ENCODE data around the gene ADGRV1.
"Not testable (repeated sequence)": the region's sequence is repeated elsewhere in the genome, so short reads cannot be mapped to it uniquely, and the experiment has no call there.

ADGRV1 gene

GRCh38 chr5:91042936-91043255 is 484.3 kb downstream of the ADGRV1 start:
- no peak for DNase-seq

GRCh38 chr5:91048073-91048472 is 489.5 kb downstream of the ADGRV1 start:
- DNase-seq = no peak

GRCh38 chr5:91049112-91049511 is 490.5 kb downstream of the ADGRV1 start:
- DNase-seq = no peak

- DNase-seq = no peak
Measured at GRCh38 chr5:91049800-91050199, 491.2 kb downstream of the ADGRV1 start.

- not testable (repeated sequence) for DNase-seq
Measured at GRCh38 chr5:91052411-91052810, 493.8 kb downstream of the ADGRV1 start.

- no peak for DNase-seq
Measured at GRCh38 chr5:91052977-91053740, 494.6 kb downstream of the ADGRV1 start.

- no peak for DNase-seq
Measured at GRCh38 chr5:91053741-91054025, 495.1 kb downstream of the ADGRV1 start.

GRCh38 chr5:91058155-91058554 is 499.6 kb downstream of the ADGRV1 start:
- DNase-seq = no peak

GRCh38 chr5:91058575-91058974 is 500.0 kb downstream of the ADGRV1 start:
- DNase-seq = peak; percentile 58

GRCh38 chr5:91059409-91059808 is 500.8 kb downstream of the ADGRV1 start:
- no peak for DNase-seq

- DNase-seq = no peak
Measured at GRCh38 chr5:91061094-91061493, 502.5 kb downstream of the ADGRV1 start.

GRCh38 chr5:91061946-91062562 is 503.5 kb downstream of the ADGRV1 start:
- DNase-seq = no peak

- DNase-seq = not testable (repeated sequence)
Measured at GRCh38 chr5:91063098-91063690, 504.6 kb downstream of the ADGRV1 start.

GRCh38 chr5:91065496-91065895 is 506.9 kb downstream of the ADGRV1 start:
- DNase-seq = no peak

GRCh38 chr5:91069364-91069763 is 510.8 kb downstream of the ADGRV1 start:
- DNase-seq = no peak

GRCh38 chr5:91070761-91071550 is 512.4 kb downstream of the ADGRV1 start:
- DNase-seq = no peak

GRCh38 chr5:91072881-91073280 is 514.3 kb downstream of the ADGRV1 start:
- no peak for DNase-seq

- DNase-seq = no peak
Measured at GRCh38 chr5:91074615-91075014, 516.0 kb downstream of the ADGRV1 start.

- DNase-seq = no peak
Measured at GRCh38 chr5:91076138-91076537, 517.5 kb downstream of the ADGRV1 start.

- DNase-seq = no peak
Measured at GRCh38 chr5:91077623-91078022, 519.0 kb downstream of the ADGRV1 start.

GRCh38 chr5:91079037-91079436 is 520.4 kb downstream of the ADGRV1 start:
- no peak for DNase-seq

GRCh38 chr5:91089758-91090157 is 531.2 kb downstream of the ADGRV1 start:
- no peak for DNase-seq

GRCh38 chr5:91090995-91091394 is 532.4 kb downstream of the ADGRV1 start:
- DNase-seq = no peak
